ENCODE measurements around the gene MGAT3.

- no peak for TF ChIP-seq CTCF (conservative IDR thresholded peaks at IDR 0.05 in 1 of 2, IDR thresholded peaks at IDR 0.05 in 1 of 2; ENCODE audit: extremely low read depth in 1 of 2, insufficient read depth in 1 of 2, low read depth in 1 of 2, low read length in 2 of 2)
- no peak for TF ChIP-seq EZH2 (IDR thresholded peaks at IDR 0.05; ENCODE audit: borderline replicate concordance, low read length)
Observed at GRCh38 chr22:39528080-39528661, 71.4 kb downstream of the MGAT3 start.

Data from mammary epithelial cell (primary cell).